AG04449 (cell line): ENCODE results near the gene TRAPPC4.

Source experiments
- CTCF ChIA-PET: fragments of 350-600 bp; formaldehyde crosslinking; extraction: SDS; loops from one replicate; lab custom pipeline; 2021; ENCODE audit warnings: antibody characterized with exemption; lab: Yijun Ruan, JAX
- POLR2A ChIA-PET: fragments of 400-600, 350-600 bp; formaldehyde crosslinking; extraction: SDS; loops from one replicate; lab custom pipeline; 2020; ENCODE audit warnings: antibody characterized with exemption, inconsistent platforms; lab: Yijun Ruan, JAX
- DNase-seq: peaks from one replicate; pipeline ENCODE4 v3.0.0-alpha.2; 2010; ENCODE audit warnings: low read depth, low spot score
- H3K4me3 ChIP-seq: 2 replicates; pipeline ENCODE4 v1.5.1; 2011; ENCODE audit warnings: low read depth, mild to moderate bottlenecking, control low read depth, low read length
- TF ChIP-seq, protein P1 (sequence below): IDR thresholded peaks from one replicate; pipeline ENCODE4 v1.5.1; 2011; ENCODE audit warnings: mild to moderate bottlenecking, moderate library complexity, low read length, control low read depth, inconsistent platforms; ENCODE audit not compliant: insufficient read depth; ENCODE audit errors: missing control alignments

The TRAPPC4 gene

DNA sequence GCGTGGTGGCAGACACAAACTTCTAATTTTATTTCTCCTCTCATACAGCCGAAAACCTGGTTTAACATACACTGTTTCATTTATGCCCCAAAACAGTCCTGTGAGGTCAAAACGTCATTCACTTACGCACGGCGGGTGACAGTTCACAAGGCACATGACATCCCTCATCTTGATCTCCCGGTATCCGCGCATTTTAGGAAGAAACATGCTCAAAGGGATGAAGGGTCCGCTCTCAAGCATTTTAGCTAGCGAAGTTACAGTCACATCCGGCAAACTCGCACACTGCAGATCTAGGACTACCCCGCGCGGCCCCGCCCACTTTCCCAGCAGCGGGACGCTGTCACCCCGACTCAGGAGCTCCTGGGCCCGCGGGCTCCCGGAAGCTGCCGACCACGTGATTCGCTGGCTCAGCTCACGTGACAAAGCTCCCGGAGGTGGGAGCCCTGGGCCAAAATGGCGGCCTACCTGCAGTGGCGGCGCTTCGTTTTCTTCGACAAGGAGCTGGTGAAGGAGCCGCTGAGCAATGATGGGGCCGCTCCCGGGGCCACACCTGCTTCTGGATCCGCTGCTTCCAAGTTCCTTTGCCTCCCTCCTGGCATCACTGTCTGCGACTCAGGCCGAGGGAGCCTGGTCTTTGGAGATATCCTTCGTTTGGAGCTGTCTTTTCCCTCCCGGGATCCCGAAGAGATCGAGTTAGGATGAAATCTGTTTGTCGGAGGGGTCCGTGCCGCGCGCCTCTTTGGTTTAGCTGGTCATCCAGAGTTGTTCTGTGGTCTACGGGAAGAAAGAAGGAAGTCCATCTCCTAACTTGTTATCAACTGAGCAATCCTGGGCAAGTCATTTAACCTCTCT, 49.0 kb downstream of the TRAPPC4 start, which contains the start of gene VPS11:
Gene VPS11, plus strand, starts transcription at position 448 of the 852 bp plus-strand sequence. Its CDS starts 6 bp downstream, at position 454.
- H3K4me3 ChIP-seq, result peak within 1 kb of the TSS; percentile 92
- TF ChIP-seq, protein P1, sequence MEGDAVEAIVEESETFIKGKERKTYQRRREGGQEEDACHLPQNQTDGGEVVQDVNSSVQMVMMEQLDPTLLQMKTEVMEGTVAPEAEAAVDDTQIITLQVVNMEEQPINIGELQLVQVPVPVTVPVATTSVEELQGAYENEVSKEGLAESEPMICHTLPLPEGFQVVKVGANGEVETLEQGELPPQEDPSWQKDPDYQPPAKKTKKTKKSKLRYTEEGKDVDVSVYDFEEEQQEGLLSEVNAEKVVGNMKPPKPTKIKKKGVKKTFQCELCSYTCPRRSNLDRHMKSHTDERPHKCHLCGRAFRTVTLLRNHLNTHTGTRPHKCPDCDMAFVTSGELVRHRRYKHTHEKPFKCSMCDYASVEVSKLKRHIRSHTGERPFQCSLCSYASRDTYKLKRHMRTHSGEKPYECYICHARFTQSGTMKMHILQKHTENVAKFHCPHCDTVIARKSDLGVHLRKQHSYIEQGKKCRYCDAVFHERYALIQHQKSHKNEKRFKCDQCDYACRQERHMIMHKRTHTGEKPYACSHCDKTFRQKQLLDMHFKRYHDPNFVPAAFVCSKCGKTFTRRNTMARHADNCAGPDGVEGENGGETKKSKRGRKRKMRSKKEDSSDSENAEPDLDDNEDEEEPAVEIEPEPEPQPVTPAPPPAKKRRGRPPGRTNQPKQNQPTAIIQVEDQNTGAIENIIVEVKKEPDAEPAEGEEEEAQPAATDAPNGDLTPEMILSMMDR, result no peak
- ChIA-PET POLR2A (interaction anchor here (0.6 to 1.8 kb wide), 11 partner anchors 9 to 49 kb away, joined by 3 to 15 read pairs (median 4); partner anchors contain the start of genes C2CD2L, DPAGT1, HMBS and HYOU1), CTCF (interaction anchor here (0.8 to 2.0 kb wide), 13 partner anchors 10 to 270 kb away, joined by 3 to 9 read pairs (median 4); partner anchors contain the start of genes DPAGT1 and HMBS)
- DNase-seq, result peak; percentile 77
